Spleen (tissue), 7 donors: Measurements from ENCODE around the gene FHIT.

Experiments used
- CTCF ChIP-seq, 11 experiments: fragments of 200-600 bp in 7 of 11; fragments of 450-650 bp in 4 of 11; sonication (generic) in 4 of 11; IDR thresholded peaks in 8 of 11; conservative IDR thresholded peaks in 3 of 11; 1 replicate in 7 of 11; 2 replicates in 4 of 11; pipeline versions ENCODE4 v1.4.0 to v1.8.0; 2016 to 2021; ENCODE audit warnings: antibody characterized with exemption in 11 of 11, inconsistent platforms in 4 of 11, mild to moderate bottlenecking in 1 of 11
- POLR2A ChIP-seq, 3 donors: fragments of 450-650 bp; IDR thresholded peaks; one replicate each; pipeline ENCODE4 v1.5.1; 2017; ENCODE audit warnings: antibody characterized with exemption in 3 of 3, mild to moderate bottlenecking in 1 of 3
- POLR2AphosphoS5 ChIP-seq, 3 donors: sonication (generic); formaldehyde crosslinking; IDR thresholded peaks; one replicate each; pipeline ENCODE4 v1.5.1; 2017; ENCODE audit warnings: antibody characterized with exemption in 3 of 3
- donor health status: DM: no; HTN: no; CAD: no; lungs with moderate emphysema.
- donor health status: DM: no; HTN: no; CAD: no.
- donor health status: DM: no; HTN: no; CAD: no.

GRCh38 chr3:61233746-61234145 lies 17.5 kb downstream of the FHIT start:
- TF ChIP-seq POLR2A (IDR thresholded peaks at IDR 0.05) (no peak), CTCF (IDR thresholded peaks at IDR 0.05 in 8 of 11, conservative IDR thresholded peaks at IDR 0.05 in 3 of 11) (no peak), POLR2AphosphoS5 (IDR thresholded peaks at IDR 0.05) (no peak)
